A549 (cell line): Measurements from ENCODE around the gene PALLD. TPM values are rescaled to one million over a fixed set of nuclear protein-coding genes. Genes with fewer than 3 reads are reported as not detected.

Experiments
- ATAC-seq, 2 experiments: fragments of 200-7000 bp in 1 of 2; fragments of >200 bp in 1 of 2; cut with Nextera tagmentation in 1 of 2; cut with Tn5 transposase in 1 of 2; 3 replicates each; pipeline versions ENCODE4 v1.8.0 to v1.9.1; 2018 to 2020; ENCODE audit warnings: mild to moderate bottlenecking in 1 of 2, moderate library complexity in 1 of 2
- CTCF ChIA-PET: fragments of 300-600 bp; sonication (Branson Sonifier 250); formaldehyde crosslinking; extraction: SDS; loops from one replicate; lab custom pipeline; 2021; ENCODE audit warnings: antibody characterized with exemption, inconsistent platforms; lab: Yijun Ruan, JAX
- POLR2A ChIA-PET: fragments of 350-600 bp; formaldehyde crosslinking; extraction: SDS; loops from one replicate; lab custom pipeline; 2021; ENCODE audit warnings: antibody characterized with exemption, inconsistent platforms; lab: Yijun Ruan, JAX
- DNase-seq, 2 experiments: peaks; one replicate each; pipeline versions ENCODE4 v3.0.0 to v3.0.0-alpha.2; 2011 to 2016; ENCODE audit warnings: low read depth in 1 of 2, low spot score in 1 of 2
- FAIRE-seq: peaks from 2 replicates; lab custom pipeline; 2011; peaks lifted over from hg19 to GRCh38; lab: Jason Lieb, UNC
- H3K27ac ChIP-seq, 2 experiments: fragments of >200 bp; sonication (Bioruptor Twin); formaldehyde crosslinking; 3 replicates each; pipeline ENCODE4 v1.5.1; 2016 to 2017
- H3K4me1 ChIP-seq: fragments of >200 bp; sonication (Bioruptor Twin); formaldehyde crosslinking; 3 replicates; pipeline ENCODE4 v1.6.1; 2016
- H3K4me2 ChIP-seq: fragments of >200 bp; sonication (Bioruptor Twin); formaldehyde crosslinking; 3 replicates; pipeline ENCODE4 v1.6.1; 2016
- H3K4me3 ChIP-seq: fragments of >200 bp; sonication (Bioruptor Twin); formaldehyde crosslinking; 3 replicates; pipeline ENCODE4 v1.5.1; 2016
- H3K9me3 ChIP-seq: fragments of >200 bp; sonication (Bioruptor Twin); formaldehyde crosslinking; 3 replicates; pipeline ENCODE4 v1.6.1; 2016
- BHLHE40 ChIP-seq: IDR thresholded peaks from 2 replicates; pipeline ENCODE4 v1.6.1; 2012; ENCODE audit warnings: low read depth, low read length, inconsistent platforms
- CEBPB ChIP-seq, 2 experiments: fragments of >200 bp in 1 of 2; sonication (Bioruptor Twin) in 1 of 2; formaldehyde crosslinking in 1 of 2; IDR thresholded peaks; 2 replicates each; pipeline ENCODE4 v1.6.1; 2012 to 2016
- EHMT2 ChIP-seq: fragments of 200-600 bp; sonication (generic); IDR thresholded peaks from 2 replicates; pipeline ENCODE4 v1.6.1; 2016; ENCODE audit warnings: antibody characterized with exemption, low read depth, mild to moderate bottlenecking, moderate library complexity
- EP300 ChIP-seq, 2 experiments: fragments of >200 bp; sonication (Bioruptor Twin); formaldehyde crosslinking; IDR thresholded peaks; 2 replicates in 1 of 2; 3 replicates in 1 of 2; pipeline ENCODE4 v1.6.1; 2016 to 2017
- FOSB ChIP-seq: fragments of 250-450 bp; sonication (Bioruptor Pico); IDR thresholded peaks from 2 replicates; pipeline ENCODE4 v1.5.0; 2020; ENCODE audit warnings: mild to moderate bottlenecking, moderate library complexity
- FOSL2 ChIP-seq, 2 experiments: fragments of 450-650 bp in 1 of 2; fragments of >200 bp in 1 of 2; sonication (Bioruptor Twin) in 1 of 2; formaldehyde crosslinking; IDR thresholded peaks; 2 replicates each; pipeline versions ENCODE4 v1.5.0 to v1.6.1; 2016 to 2020; ENCODE audit warnings: mild to moderate bottlenecking in 1 of 2, moderate library complexity in 1 of 2
- FOXS1 ChIP-seq: fragments of 250-450 bp; sonication (Bioruptor Pico); IDR thresholded peaks from 2 replicates; pipeline ENCODE4 v1.5.0; 2020; ENCODE audit warnings: mild to moderate bottlenecking, moderate library complexity
- GATA3 ChIP-seq: IDR thresholded peaks from 2 replicates; pipeline ENCODE4 v1.6.1; 2012; ENCODE audit warnings: borderline replicate concordance
- HDAC2 ChIP-seq: fragments of 200-600 bp; sonication (generic); IDR thresholded peaks from 2 replicates; pipeline ENCODE4 v1.6.1; 2016
- HOXB13 ChIP-seq: fragments of 250-450 bp; sonication (Bioruptor Pico); IDR thresholded peaks from 2 replicates; pipeline ENCODE4 v1.5.0; 2020; ENCODE audit warnings: low read depth, mild to moderate bottlenecking, moderate library complexity
- JUN ChIP-seq, 2 experiments: fragments of >200 bp; sonication (Bioruptor Twin); formaldehyde crosslinking; IDR thresholded peaks; 2 replicates in 1 of 2; 3 replicates in 1 of 2; pipeline ENCODE4 v1.6.1; 2016 to 2017
- JUNB ChIP-seq: fragments of >200 bp; sonication (Bioruptor Twin); formaldehyde crosslinking; IDR thresholded peaks from 2 replicates; pipeline ENCODE4 v1.6.1; 2016
- KDM1A ChIP-seq: fragments of 200-600 bp; sonication (generic); IDR thresholded peaks from 2 replicates; pipeline ENCODE4 v1.6.1; 2016; ENCODE audit warnings: low read depth, mild to moderate bottlenecking
- MAFK ChIP-seq: fragments of 450-650 bp; IDR thresholded peaks from 2 replicates; pipeline ENCODE4 v1.6.1; 2014; ENCODE audit not compliant: partially characterized antibody
- RCOR1 ChIP-seq: fragments of 150-350 bp; IDR thresholded peaks from 2 replicates; pipeline ENCODE4 v1.6.1; 2014; ENCODE audit warnings: antibody characterized with exemption, low read length, low read depth
- RFX5 ChIP-seq: fragments of 450-650 bp; IDR thresholded peaks from 2 replicates; pipeline ENCODE4 v1.7.1; 2014; ENCODE audit warnings: antibody characterized with exemption, mild to moderate bottlenecking, moderate library complexity
- SREBF2 ChIP-seq: fragments of 450-650 bp; IDR thresholded peaks from 2 replicates; pipeline ENCODE4 v1.6.1; 2014; ENCODE audit warnings: mild to moderate bottlenecking, moderate library complexity
- TP53 ChIP-seq: fragments of 250-450 bp; sonication (Bioruptor Pico); IDR thresholded peaks from 2 replicates; pipeline ENCODE4 v1.5.0; 2021; ENCODE audit warnings: mild to moderate bottlenecking, moderate library complexity
- ZFP36 ChIP-seq: fragments of 450-650 bp; IDR thresholded peaks from 2 replicates; pipeline ENCODE4 v1.6.1; 2014; ENCODE audit warnings: borderline replicate concordance; ENCODE audit not compliant: partially characterized antibody
- ZNF302 ChIP-seq: fragments of 250-450 bp; sonication (Bioruptor Pico); IDR thresholded peaks from 2 replicates; pipeline ENCODE4 v1.9.0; 2021; ENCODE audit warnings: inconsistent platforms, mild to moderate bottlenecking, moderate library complexity
- WGBS: methylation state at CpG from one replicate; pipeline ENCODE4 v1.1.6; 2017; ENCODE audit errors: missing lambda C conversion rate; 5-methylcytosine and 5-hydroxymethylcytosine counted together
- polyA plus RNA-seq, 4 experiments: library from polyadenylated mRNA; depleted of rRNA in 3 of 4; stranded (reverse); fragments of >200 nt; fragmentation: RNase III in 1 of 4; extraction: RNeasy Plus Mini Kit Qiagen cat#74134 plus additional on column Dnase treatment in 1 of 4; gene quantifications; 2 replicates in 3 of 4; 3 replicates in 1 of 4; pipeline ENCODE4 v1.2.3, GENCODE V29; 2011 to 2017
- TF ChIP-seq, protein P1 (sequence below): IDR thresholded peaks from 2 replicates; pipeline ENCODE4 v1.6.1; 2012
- TF ChIP-seq, protein P2 (sequence below): fragments of >200 bp; sonication (Bioruptor Twin); formaldehyde crosslinking; IDR thresholded peaks from 2 replicates; pipeline ENCODE4 v1.6.1; 2016
- TF ChIP-seq, protein P3 (sequence below): fragments of 250-450 bp; sonication (Bioruptor Pico); IDR thresholded peaks from 2 replicates; pipeline ENCODE4 v1.5.0; 2020; ENCODE audit warnings: low read depth, mild to moderate bottlenecking, moderate library complexity
- TF ChIP-seq, protein P4 (sequence below): fragments of >200 bp; sonication (Bioruptor Twin); formaldehyde crosslinking; IDR thresholded peaks from 3 replicates; pipeline ENCODE4 v1.6.1; 2016
- TF ChIP-seq, protein P5 (sequence below): fragments of >200 bp; sonication (Bioruptor Twin); formaldehyde crosslinking; IDR thresholded peaks from 3 replicates; pipeline ENCODE4 v1.5.1; 2016
- TF ChIP-seq, protein P6 (sequence below): fragments of 200-600 bp; sonication (generic); IDR thresholded peaks from 2 replicates; pipeline ENCODE4 v1.6.1; 2016; ENCODE audit warnings: antibody characterized with exemption, mild to moderate bottlenecking, moderate library complexity

PALLD gene
- polyA plus RNA-seq, 2 of the 4 experiments (the other 2 are of a cell fraction), result 88.8 to 113 TPM

DNA sequence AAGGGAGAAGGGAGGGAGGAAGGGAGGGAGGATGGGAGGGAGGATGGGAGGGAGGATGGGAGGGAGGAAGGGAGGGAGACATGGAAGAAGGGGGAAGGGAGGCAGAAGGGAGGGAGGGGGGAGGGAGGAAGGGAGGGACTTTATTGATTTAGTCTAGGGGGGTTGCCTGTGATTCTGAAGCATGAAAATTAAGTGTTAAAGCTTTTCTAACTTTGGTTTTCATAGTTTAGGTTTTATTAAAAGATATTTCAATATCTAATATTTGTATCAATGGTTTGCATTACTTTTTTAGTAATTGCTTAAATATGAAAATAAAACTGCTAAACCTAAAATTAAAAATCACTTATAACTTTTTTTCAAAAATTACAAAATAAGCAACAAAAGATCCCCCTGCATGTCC lies 2.4 kb downstream of the PALLD start:
- ATAC-seq, result no peak
- no peaks in the 10 kb centered on the region for H3K9me3 ChIP-seq
- no peak overlapping the region for H3K4me3 ChIP-seq
- POLR2A ChIA-PET, result no interaction called here
- TF ChIP-seq EHMT2 (no peak), RFX5 (no peak), JUNB (no peak), HDAC2 (no peak), SREBF2 (no peak), ZFP36 (no peak), ZNF302 (CRISPR knock-in tag) (no peak), RCOR1 (no peak), BHLHE40 (no peak), TP53 (no peak), FOXS1 (CRISPR knock-in tag) (no peak), FOSB (CRISPR knock-in tag) (no peak)
- TF ChIP-seq, protein P1, sequence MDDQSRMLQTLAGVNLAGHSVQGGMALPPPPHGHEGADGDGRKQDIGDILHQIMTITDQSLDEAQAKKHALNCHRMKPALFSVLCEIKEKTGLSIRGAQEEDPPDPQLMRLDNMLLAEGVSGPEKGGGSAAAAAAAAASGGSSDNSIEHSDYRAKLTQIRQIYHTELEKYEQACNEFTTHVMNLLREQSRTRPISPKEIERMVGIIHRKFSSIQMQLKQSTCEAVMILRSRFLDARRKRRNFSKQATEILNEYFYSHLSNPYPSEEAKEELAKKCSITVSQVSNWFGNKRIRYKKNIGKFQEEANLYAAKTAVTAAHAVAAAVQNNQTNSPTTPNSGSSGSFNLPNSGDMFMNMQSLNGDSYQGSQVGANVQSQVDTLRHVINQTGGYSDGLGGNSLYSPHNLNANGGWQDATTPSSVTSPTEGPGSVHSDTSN, result no peak
- TF ChIP-seq, protein P2, sequence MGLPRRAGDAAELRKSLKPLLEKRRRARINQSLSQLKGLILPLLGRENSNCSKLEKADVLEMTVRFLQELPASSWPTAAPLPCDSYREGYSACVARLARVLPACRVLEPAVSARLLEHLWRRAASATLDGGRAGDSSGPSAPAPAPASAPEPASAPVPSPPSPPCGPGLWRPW, result no peak
- TF ChIP-seq, protein P3, sequence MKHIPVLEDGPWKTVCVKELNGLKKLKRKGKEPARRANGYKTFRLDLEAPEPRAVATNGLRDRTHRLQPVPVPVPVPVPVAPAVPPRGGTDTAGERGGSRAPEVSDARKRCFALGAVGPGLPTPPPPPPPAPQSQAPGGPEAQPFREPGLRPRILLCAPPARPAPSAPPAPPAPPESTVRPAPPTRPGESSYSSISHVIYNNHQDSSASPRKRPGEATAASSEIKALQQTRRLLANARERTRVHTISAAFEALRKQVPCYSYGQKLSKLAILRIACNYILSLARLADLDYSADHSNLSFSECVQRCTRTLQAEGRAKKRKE, result no peak
- TF ChIP-seq, protein P4, sequence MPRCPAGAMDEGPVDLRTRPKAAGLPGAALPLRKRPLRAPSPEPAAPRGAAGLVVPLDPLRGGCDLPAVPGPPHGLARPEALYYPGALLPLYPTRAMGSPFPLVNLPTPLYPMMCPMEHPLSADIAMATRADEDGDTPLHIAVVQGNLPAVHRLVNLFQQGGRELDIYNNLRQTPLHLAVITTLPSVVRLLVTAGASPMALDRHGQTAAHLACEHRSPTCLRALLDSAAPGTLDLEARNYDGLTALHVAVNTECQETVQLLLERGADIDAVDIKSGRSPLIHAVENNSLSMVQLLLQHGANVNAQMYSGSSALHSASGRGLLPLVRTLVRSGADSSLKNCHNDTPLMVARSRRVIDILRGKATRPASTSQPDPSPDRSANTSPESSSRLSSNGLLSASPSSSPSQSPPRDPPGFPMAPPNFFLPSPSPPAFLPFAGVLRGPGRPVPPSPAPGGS, result no peak
- TF ChIP-seq, protein P5, sequence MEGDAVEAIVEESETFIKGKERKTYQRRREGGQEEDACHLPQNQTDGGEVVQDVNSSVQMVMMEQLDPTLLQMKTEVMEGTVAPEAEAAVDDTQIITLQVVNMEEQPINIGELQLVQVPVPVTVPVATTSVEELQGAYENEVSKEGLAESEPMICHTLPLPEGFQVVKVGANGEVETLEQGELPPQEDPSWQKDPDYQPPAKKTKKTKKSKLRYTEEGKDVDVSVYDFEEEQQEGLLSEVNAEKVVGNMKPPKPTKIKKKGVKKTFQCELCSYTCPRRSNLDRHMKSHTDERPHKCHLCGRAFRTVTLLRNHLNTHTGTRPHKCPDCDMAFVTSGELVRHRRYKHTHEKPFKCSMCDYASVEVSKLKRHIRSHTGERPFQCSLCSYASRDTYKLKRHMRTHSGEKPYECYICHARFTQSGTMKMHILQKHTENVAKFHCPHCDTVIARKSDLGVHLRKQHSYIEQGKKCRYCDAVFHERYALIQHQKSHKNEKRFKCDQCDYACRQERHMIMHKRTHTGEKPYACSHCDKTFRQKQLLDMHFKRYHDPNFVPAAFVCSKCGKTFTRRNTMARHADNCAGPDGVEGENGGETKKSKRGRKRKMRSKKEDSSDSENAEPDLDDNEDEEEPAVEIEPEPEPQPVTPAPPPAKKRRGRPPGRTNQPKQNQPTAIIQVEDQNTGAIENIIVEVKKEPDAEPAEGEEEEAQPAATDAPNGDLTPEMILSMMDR, result no peak
- TF ChIP-seq, all 56 proteins: peak for 0
- CTCF ChIA-PET, result interaction anchor here (1.4 to 1.6 kb wide), 2 partner anchors 16 to 425 kb away, joined by 3 to 4 read pairs; no protein-coding TSS in a partner anchor
- Histone ChIP-seq H3K4me2 (no peak overlapping the region), H3K27ac (no peak overlapping the region; a peak in 1 of 6 replicates), H3K4me1 (peaks cover 61% of the 10 kb centered on the region)
- no peak for DNase-seq
- FAIRE-seq, result no peak

DNA sequence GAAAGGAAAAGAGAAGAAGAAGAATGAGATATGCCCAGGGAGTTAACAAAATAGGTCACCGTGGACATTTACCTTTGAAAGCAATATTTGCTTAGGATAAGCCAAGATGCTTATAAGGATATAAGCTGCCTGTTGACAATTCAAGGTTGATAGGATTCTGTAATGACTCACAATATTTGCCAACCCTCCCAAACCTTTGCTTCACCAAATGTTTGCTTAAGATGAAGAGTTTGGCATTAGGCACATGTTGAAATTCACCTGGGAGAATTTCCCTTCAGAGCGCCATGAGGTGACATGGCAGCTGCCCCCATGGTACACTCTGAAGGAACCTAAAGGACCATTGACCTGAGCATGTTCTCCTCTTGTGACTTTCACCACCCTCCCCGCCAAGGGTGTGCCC lies 4.6 kb downstream of the PALLD start:
- peak overlapping the region; percentile 62 for H3K4me2 ChIP-seq
- ChIA-PET POLR2A (no interaction called here), CTCF (interaction anchor here (1.5 kb wide), 1 partner anchor 9 kb away, joined by 3 read pairs; no protein-coding TSS in a partner anchor)
- H3K4me1 ChIP-seq, result peaks cover 49% of the 10 kb centered on the region
- no peak overlapping the region for H3K4me3 ChIP-seq
- DNase-seq (peak in 1 of 2 experiments; percentile 53), ATAC-seq (peak; percentile 47 to 54; a peak in 3 of 6 replicates), FAIRE-seq (no peak)
- peak overlapping the region in 1 of 2 experiments; percentile 56; a peak in 2 of 6 replicates for H3K27ac ChIP-seq
- no peaks in the 10 kb centered on the region for H3K9me3 ChIP-seq
- 27% methylated on average over 3 of the region's 3 CpGs for WGBS
- no peak for TF ChIP-seq KDM1A
- TF ChIP-seq, protein P1, result no peak
- TF ChIP-seq, protein P6, sequence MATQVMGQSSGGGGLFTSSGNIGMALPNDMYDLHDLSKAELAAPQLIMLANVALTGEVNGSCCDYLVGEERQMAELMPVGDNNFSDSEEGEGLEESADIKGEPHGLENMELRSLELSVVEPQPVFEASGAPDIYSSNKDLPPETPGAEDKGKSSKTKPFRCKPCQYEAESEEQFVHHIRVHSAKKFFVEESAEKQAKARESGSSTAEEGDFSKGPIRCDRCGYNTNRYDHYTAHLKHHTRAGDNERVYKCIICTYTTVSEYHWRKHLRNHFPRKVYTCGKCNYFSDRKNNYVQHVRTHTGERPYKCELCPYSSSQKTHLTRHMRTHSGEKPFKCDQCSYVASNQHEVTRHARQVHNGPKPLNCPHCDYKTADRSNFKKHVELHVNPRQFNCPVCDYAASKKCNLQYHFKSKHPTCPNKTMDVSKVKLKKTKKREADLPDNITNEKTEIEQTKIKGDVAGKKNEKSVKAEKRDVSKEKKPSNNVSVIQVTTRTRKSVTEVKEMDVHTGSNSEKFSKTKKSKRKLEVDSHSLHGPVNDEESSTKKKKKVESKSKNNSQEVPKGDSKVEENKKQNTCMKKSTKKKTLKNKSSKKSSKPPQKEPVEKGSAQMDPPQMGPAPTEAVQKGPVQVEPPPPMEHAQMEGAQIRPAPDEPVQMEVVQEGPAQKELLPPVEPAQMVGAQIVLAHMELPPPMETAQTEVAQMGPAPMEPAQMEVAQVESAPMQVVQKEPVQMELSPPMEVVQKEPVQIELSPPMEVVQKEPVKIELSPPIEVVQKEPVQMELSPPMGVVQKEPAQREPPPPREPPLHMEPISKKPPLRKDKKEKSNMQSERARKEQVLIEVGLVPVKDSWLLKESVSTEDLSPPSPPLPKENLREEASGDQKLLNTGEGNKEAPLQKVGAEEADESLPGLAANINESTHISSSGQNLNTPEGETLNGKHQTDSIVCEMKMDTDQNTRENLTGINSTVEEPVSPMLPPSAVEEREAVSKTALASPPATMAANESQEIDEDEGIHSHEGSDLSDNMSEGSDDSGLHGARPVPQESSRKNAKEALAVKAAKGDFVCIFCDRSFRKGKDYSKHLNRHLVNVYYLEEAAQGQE, result no peak
- TF ChIP-seq MAFK, result no peak
- TF ChIP-seq, protein P2, result no peak
- TF ChIP-seq FOSL2 (IDR thresholded peaks at IDR 0.05), result no peak
- peak; percentile 66 for TF ChIP-seq FOSL2 (CRISPR knock-in tag; IDR thresholded peaks at IDR 0.05)
- peak; percentile 48; the same call in 1 of the 2 replicates for TF ChIP-seq JUNB
- peak in 1 of 2 experiments; percentile 39; a peak in 1 of 5 replicates for TF ChIP-seq EP300 (IDR thresholded peaks at IDR 0.05)
- TF ChIP-seq JUN (IDR thresholded peaks at IDR 0.05), result no peak
- TF ChIP-seq HOXB13, result no peak
- peak; percentile 20 to 71; a peak in 2 of 4 replicates for TF ChIP-seq CEBPB (IDR thresholded peaks at IDR 0.05)
- TF ChIP-seq GATA3, result peak; percentile 72; the same call in 1 of the 2 replicates
- TF ChIP-seq TP53, result no peak
